ENCODE measurements around the gene MOB3A. TPM values are rescaled to one million over a fixed set of nuclear protein-coding genes. Genes with fewer than 3 reads are reported as not detected.
A peak's percentile ranks its signal among the peaks of the same experiment; 100 is the strongest.

The MOB3A gene
- total RNA-seq, 1 experiment from 2014 or later, result 33.9 TPM

GRCh38 chr19:2123682-2124387, 27.7 kb upstream of the MOB3A start:
- DNase-seq (ENCODE audit: low read depth), result peak; percentile 7

GRCh38 chr19:2122982-2123381, 26.9 kb upstream of the MOB3A start:
- DNase-seq (ENCODE audit: low read depth), result no peak

- DNase-seq (ENCODE audit: low read depth), result no peak
Measured at GRCh38 chr19:2122251-2122650, 26.1 kb upstream of the MOB3A start.

GRCh38 chr19:2121416-2122051, 25.4 kb upstream of the MOB3A start:
- no peak for DNase-seq (ENCODE audit: low read depth)

GRCh38 chr19:2120821-2121220, 24.7 kb upstream of the MOB3A start:
- DNase-seq (ENCODE audit: low read depth), result no peak

GRCh38 chr19:2119921-2120785, 24.0 kb upstream of the MOB3A start:
- no peak for DNase-seq (ENCODE audit: low read depth)

- DNase-seq (ENCODE audit: low read depth), result no peak
Measured at GRCh38 chr19:2118438-2118837, 22.3 kb upstream of the MOB3A start.

GRCh38 chr19:2117215-2117960, 21.3 kb upstream of the MOB3A start:
- no peak for DNase-seq (ENCODE audit: low read depth)

GRCh38 chr19:2116507-2116906, 20.4 kb upstream of the MOB3A start:
- no peak for DNase-seq (ENCODE audit: low read depth)

- DNase-seq (ENCODE audit: low read depth), result no peak
Measured at GRCh38 chr19:2115911-2116426, 19.8 kb upstream of the MOB3A start.

GRCh38 chr19:2115324-2115723, 19.2 kb upstream of the MOB3A start:
- DNase-seq (ENCODE audit: low read depth), result no peak

- no peak for DNase-seq (ENCODE audit: low read depth)
Measured at GRCh38 chr19:2114821-2115220, 18.7 kb upstream of the MOB3A start.

GRCh38 chr19:2114218-2114617, 18.1 kb upstream of the MOB3A start:
- DNase-seq (ENCODE audit: low read depth), result no peak

GRCh38 chr19:2113439-2114211, 17.5 kb upstream of the MOB3A start:
- DNase-seq (ENCODE audit: low read depth), result peak; percentile 72

GRCh38 chr19:2112516-2113320, 16.6 kb upstream of the MOB3A start:
- no peak for DNase-seq (ENCODE audit: low read depth)

GRCh38 chr19:2111886-2112285, 15.8 kb upstream of the MOB3A start:
- no peak for DNase-seq (ENCODE audit: low read depth)

GRCh38 chr19:2111425-2111824, 15.3 kb upstream of the MOB3A start:
- no peak for DNase-seq (ENCODE audit: low read depth)

GRCh38 chr19:2110822-2111221, 14.7 kb upstream of the MOB3A start:
- DNase-seq (ENCODE audit: low read depth), result no peak

- no peak for DNase-seq (ENCODE audit: low read depth)
Measured at GRCh38 chr19:2109046-2109864, 13.1 kb upstream of the MOB3A start.

Measured in LHCN-M2 (cell line).